PFSK-1 (cell line): ENCODE measurements around the gene ST6GALNAC3.

ENCODE experiments used
- FOXP2 ChIP-seq: optimal IDR thresholded peaks from 2 replicates; pipeline ENCODE3; 2011; ENCODE audit warnings: borderline replicate concordance, control low read depth, inconsistent platforms; ENCODE audit not compliant: insufficient read depth; ENCODE audit errors: extremely low read length, extremely low read depth
- POLR2AphosphoS5 ChIP-seq: IDR thresholded peaks from 2 replicates; pipeline ENCODE4 v1.6.1; 2012; ENCODE audit warnings: low read depth, mild to moderate bottlenecking, control low read depth, low read length, moderate library complexity
- REST ChIP-seq, 2 experiments: IDR thresholded peaks; 2 replicates each; pipeline versions ENCODE4 v1.6.1 to v1.8.0; 2011 to 2012; ENCODE audit warnings: low read depth in 2 of 2, low read length in 2 of 2, control low read depth in 1 of 2, inconsistent platforms in 1 of 2, mild to moderate bottlenecking in 1 of 2, moderate library complexity in 1 of 2; ENCODE audit not compliant: insufficient read depth in 1 of 2

GRCh38 chr1:76543495-76543894 is 468.9 kb downstream of the ST6GALNAC3 start:
- TF ChIP-seq POLR2AphosphoS5 (no peak), FOXP2 (no peak), REST (IDR thresholded peaks at IDR 0.05; ENCODE audit: insufficient read depth in 1 of 2, low read depth in 2 of 2, low read length in 2 of 2) (no peak)
